HG02970 (cell line): ENCODE data around the gene TMEM135.
A peak's percentile ranks its signal among the peaks of the same experiment; 100 is the strongest.

Experiments
- ATAC-seq: cut with Tn5 transposase; IDR thresholded peaks from one replicate; pipeline ENCODE4 v1.9.1; 2021; ENCODE audit warnings: mild to moderate bottlenecking, moderate library complexity, moderate number of reproducible peaks; ENCODE audit not compliant: unreplicated experiment, low FRiP score

The TMEM135 gene

DNA sequence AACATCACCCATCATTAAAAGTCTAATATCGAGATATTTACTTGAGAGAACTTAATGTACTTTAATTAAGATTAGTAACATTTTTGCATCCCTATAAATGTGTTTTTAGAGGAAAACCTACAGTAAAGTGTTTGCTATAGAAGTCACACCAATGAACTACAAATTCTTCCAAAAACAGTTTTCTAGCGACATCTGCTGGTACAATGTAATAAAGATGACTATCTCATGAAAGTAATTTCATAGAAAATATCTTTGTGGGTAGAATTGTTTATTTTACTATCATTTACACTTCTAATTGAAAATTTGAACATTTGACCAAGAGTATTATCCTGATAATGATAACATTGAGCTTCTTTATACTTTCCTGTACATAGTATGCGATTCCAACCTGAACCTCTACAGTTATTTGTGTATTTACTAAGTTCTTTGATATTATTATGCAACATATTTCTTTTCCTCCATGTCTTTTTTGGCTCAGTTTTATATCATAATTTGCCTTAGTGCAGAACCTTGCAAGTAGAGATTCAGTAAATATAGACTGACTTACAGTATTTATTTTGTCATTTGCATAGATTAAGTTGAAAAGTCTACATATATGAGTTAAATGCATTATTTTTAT lies 252.7 kb downstream of the TMEM135 start:
- no peak for ATAC-seq

DNA sequence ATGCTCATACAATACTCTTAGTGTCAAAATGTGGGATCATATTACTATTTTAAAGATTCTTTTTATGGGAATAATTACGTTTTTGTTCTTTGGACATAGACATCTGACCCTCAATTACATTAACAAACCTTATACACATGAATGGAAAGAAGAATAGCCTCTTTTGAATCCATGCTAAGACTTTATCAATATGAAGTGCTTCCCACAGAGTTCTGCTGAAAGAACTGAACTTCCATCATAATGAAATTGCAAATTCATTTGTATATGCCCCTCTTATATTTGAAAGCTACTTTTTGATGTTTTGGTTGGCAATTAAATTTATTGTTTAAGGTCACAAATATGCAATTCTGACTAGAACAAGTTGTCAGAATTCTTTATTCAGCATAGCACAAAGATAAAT lies 254.9 kb downstream of the TMEM135 start:
- no peak for ATAC-seq

DNA sequence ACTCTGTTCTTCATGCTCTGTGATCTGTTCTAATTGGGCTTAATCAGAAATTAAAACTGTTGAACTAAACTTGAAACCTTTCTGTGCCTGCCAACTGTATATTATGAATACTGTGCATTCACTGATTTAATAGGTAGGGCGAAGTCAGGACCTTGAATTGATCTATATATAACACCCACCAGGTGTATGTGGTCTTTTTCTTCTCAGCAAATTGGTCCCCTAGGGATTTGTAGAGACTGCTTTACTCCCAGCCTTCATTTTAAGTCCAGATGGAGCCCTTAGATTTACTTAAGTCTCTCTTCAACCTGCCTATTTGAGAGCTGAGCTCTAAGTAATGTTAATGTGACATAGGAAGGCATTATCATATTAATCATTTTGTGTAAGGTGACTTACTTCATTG lies 257.5 kb downstream of the TMEM135 start:
- ATAC-seq: no peak

DNA sequence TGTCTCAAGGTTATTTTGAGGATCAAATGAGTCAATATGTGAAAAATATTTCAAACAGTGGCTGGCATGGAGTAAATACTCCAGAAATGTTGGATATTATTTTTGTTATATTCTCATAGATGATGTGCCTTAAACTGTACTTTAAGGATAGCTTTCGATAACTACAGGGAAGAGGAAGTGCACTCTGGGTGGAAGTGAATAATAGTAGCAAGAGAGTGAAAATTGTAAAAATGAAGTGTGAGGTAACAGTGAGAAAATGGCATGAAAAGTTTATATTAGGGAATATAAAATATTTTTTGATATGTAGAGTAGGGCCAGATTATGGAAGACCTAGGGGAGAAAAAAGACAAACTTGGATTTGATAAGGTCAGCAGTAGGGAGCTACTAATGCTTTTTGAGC lies 258.9 kb downstream of the TMEM135 start:
- ATAC-seq: no peak

DNA sequence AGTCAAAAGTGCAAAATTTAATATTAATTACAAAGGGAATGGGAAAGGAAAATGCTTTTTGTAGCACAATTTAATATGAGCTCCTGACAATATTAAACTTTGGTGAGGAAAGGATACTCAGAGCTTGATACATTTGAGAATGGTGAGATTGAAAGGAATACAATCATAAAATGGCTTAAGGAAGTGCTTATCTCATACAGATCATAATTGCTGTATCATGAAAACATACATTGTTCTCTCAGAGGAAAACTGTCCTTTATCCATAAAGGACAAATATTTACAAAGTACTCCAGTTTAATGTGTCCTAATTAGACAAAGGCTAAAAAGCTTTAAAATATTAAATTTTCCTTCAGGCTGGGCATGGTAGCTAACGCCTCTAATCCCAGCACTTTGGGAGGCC lies 260.4 kb downstream of the TMEM135 start:
- ATAC-seq: no peak

DNA sequence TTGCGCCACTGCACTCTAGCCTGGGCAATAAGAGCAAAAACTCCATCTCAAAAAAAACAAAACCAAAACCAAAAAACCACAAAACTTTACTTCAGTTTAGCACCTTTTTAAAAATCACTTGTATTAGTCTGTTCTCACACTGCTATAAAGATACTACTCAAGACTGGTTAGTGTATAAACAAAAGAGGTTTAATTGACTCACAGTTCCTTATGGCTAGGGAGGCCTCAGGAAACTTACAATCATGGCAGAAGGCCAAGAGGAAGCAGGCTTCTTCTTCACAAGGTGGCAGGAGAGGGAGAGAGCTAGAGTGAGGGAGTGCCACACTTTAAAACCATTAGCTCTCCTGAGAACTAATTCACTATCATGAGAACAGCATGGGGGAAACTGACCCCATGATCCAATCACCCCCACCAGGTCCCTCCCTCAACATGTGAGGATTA lies 261.3 kb downstream of the TMEM135 start:
- no peak for ATAC-seq

DNA sequence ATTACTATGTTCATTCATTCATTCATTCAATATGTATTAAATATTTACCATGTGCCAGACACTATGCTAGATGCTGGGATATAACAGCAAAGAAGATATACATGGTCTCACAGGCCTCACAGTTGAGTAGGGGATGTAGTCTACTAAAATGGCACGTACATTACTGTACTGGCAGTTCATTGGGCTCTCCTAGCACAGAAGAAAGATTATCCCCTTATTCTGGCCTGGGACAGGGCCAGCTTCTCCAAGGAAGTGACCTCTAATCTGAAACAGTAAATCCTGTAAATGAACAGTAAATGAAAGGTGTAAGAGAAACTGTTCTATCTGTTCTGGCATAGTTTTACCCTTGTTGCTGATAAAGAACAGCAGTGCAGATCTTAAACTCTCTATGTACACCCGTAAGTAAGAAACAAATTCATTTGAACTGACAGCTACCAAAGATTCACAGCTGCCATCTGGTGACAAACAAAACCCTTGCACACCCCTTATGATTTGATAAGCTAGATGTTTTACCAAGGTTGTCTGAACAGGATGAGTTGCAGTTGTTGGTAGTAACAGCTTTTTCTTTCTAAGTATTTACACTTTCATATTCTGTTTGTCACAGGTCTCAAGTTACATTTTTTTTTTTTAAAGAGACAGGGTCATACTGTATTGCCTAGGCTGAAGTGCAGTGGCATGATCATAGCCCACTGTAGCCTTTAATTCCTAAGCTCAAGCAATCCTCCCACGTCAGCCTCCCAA lies 263.1 kb downstream of the TMEM135 start:
- ATAC-seq: peak; percentile 58

DNA sequence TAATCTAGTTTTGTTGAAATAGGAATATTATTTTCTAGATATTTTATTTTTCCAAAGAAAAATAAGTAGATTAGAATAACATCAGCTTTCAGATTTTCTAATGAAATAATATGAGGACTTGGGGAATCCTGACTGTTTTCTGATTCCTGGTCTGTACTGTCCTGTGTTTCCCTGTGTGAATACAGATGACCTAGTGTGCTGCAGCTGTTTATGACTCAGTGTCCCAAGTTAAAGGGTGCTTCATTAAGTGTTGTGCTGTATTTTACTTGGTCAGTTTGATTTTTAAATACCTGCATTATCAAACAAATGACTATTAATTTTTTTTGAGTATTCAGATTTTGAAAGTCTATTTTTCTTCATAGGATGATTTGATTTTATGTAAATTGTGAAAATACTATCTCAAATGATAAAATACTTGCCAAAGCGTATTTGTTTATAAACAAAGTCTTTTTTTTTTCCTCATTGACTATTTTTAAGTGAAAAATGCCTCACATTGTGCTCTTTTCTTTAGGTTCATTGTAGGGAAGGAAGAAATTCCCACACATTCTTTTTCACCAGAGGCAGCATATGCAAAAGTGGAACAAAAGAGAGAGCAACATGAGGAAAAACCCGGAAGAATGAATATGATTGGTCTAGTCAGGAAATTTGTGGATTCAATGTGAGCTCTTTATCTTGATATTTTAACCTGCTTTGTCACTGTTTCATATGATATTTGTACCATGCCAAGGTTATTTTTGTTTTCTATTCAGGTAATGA lies 264.2 kb downstream of the TMEM135 start:
- no peak for ATAC-seq

DNA sequence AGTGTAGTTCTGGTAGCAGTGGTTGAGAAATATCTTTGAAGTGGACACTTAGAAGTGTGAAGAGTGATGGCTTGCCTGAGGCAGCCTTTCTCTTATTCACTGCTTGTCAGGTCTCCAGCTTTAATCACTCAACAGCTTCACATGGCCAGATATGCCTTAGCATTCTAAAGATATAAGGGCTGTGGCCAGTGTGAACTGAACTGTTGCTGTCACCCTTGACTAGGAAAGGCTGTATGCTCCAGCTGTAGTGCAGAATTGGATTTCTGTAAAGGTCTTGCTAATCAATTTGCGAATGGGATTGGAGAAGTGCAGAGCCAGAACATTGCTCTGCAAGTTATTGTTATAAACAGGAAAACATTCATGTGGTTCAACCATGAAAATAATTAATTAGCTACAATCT lies 266.7 kb downstream of the TMEM135 start:
- no peak for ATAC-seq

DNA sequence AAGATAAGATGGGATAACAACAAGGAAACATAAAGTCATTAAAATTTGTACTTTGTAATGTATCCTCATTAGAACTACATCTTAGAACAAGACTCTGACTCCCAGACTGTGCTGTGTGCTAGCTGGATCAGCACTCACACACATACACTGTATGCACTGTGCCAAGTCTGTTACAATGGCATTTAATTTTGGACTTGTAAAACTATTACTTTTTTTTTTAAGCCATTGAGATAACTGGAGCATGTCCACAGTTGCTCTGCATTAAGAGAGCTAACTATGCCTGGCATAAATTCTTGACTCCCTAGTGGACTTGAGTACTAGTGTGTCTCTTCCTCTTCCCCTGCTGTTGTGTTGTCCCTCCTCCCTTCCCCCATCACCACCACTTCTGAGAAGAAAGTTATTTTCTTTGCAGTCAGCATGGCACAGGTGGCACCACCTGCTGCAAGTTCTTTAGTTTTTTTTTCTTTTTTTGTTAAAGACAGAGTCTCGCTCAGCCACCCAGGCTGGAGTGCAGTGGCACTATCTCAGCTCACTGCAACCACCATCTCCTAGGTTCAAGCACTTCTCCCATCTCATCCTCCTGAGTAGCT lies 268.6 kb downstream of the TMEM135 start:
- ATAC-seq: no peak

DNA sequence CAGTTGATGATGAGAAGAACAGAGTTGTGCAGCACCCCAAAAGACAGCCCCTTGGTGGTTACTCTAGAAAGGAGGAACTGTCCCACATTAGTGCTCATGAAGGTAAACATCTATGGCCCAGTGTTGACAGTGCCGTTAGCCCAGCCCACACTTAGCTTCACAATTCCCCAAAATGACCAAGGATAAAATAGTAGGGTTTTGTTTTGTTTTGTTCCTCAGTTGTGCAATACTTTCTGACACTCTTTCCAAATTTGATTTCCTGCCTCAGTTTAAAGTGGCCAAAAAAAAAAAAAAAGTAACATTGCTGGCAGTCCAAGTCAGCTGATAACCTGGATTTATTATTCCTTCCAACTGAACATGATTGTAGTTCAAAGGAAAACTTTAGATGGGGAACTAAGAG lies 269.4 kb downstream of the TMEM135 start:
- no peak for ATAC-seq

DNA sequence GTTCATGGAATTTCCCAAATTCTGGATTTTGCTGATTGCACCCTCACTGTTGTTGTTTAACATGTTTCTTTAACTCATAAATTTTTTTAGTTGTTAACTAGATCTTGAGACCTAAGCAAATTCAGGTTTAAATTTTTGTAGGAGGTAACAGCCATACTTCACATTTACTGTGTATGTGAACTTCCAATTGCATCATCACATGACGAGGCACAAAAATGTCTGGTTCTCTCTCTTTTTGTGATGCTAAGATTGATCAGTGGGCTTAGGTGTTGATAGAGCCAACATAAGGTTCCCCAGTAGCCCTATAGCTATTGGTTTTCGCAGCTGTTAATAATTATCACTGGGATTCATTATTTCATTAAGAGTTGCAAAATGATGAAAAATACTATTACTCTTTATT lies 277.5 kb downstream of the TMEM135 start:
- no peak for ATAC-seq

DNA sequence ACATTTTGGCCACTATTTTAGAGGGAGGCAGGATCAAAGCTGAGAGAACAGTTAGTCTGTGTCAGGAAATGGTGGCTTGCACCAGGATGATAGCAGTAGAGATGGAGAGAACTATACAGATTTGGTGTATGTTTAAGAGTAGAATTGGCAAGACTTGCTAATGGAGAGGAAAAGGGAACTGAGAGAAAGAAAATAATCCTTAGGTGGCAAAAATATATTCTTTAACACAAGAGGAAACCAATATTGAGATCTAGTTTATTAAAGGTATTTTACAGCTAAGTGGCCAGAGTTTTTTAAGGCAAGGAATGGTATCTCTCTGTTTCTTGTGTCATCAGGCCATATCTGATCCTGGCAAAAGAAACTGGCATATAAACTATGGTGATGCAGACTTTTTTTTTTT lies 278.8 kb downstream of the TMEM135 start:
- ATAC-seq: no peak

DNA sequence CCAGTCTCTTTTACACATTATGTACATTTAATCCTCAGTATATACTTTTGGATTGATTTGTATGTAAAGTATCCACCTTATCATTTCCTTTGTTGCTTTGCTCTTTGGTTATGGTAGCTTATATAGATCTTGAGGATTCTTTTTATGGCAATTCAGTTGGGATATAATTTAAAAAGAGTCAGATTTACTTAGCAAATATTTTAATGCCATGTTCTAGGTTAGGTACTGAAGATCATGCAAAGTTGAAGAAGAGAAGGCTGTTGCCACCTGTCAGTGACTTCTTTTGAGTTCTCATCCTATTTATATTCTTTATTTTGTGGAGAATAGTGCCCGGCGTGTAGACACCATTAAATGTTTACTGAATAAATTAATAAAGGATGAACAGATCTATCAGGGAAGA lies 279.7 kb downstream of the TMEM135 start:
- no peak for ATAC-seq

DNA sequence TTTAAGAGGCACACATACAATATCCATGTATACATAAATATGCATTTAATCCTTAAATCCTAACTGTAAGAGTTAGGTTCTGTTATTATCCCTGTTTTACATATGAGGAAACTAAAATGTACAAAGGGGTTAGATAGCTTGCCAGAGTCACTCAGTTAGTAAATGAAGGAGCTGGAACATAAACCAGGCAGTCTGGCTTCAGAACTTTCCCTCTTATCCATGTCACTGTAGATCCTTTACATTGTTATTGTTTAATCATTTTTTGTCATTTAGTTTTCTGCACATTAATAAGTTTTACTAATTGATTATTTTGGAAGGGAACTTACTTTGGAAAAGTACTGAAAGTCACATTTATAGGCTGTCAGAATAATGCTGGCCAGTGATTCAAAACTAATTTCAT lies 282.4 kb downstream of the TMEM135 start:
- ATAC-seq: no peak

DNA sequence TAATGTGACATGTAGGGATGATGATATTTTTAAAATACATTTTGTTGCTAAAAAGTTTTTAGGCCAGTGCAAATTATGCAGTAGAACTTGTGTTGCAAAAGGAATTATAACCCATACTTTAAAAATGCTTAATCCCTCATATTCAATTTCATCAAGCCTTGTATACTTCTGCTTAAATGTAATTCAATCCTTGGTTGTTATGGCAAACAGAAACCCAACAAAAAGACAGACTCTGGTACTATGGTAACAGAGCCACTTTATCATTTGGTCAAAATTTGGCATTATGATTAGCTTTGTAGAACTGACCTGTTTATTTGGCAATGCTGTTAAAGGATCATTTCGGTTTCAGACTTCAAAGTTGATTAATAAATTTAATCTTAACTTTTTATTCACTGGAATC lies 284.8 kb downstream of the TMEM135 start:
- no peak for ATAC-seq

DNA sequence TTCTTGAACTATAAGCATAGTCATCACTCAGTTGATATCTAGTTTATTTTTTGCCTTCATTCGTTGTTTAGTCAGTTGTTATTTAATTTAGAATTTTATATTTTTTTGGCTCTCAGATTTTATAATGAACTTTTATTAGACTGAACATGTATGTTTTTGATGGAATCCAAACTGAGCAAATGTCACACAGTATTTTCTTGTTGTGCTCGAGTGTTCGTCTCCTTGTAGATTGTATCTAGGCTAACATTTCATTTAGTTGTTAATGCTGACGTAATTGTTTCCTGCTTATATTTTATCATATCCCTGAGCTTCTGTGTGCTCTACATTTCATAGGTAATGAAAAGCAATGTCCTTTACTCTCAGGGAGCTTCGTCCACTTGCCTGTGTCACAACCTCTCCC lies 286.2 kb downstream of the TMEM135 start:
- ATAC-seq: no peak

DNA sequence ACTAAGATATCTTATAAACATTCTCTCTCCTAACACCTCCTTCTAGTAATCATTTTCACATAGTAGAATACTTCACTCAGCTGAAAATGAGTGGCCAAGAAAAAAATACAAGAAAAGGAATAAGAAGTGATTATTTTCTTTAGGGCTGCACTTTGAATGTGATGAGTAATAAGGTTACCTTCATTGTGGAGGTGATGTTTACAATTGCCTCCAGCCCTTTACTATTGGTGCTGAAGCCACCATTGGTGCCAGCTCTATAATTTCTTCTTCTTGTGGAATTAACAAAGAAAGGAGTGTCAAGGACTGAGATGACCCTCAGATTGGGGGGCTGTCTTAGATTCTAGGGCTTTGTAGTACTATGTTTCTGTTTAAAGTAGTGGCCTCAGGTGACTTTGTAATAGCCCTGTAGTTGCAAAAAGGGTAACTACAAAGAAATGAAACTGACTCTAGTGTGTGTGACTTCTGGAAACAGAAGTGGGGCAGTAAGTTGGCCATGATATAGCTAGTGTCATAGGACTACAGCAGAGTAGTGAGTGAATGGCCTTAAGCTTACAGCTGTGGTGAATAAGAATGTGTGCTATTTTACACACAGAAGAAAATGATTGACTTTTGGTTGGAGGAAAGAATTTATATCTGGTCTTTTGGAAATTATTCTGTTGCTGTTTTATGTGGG lies 287.2 kb downstream of the TMEM135 start:
- no peak for ATAC-seq

DNA sequence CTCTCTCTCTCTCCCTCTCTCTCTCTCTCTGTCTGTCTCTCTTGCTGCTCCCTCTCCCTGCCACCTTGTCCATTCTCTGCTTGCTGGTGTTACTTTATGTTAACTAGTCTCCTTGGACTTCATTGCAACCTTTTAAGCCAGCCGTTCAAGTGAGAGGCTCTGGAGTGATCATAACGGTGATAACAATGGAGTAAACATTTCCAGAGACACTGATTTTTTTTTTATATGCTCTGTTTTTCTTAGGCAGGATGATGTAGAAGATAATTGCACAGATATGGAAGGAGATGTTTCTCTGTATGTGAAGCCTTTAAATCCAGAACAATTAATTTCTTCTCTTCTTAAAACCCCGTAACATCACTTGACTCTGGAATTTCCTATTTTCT lies 287.7 kb downstream of the TMEM135 start:
- no peak for ATAC-seq

DNA sequence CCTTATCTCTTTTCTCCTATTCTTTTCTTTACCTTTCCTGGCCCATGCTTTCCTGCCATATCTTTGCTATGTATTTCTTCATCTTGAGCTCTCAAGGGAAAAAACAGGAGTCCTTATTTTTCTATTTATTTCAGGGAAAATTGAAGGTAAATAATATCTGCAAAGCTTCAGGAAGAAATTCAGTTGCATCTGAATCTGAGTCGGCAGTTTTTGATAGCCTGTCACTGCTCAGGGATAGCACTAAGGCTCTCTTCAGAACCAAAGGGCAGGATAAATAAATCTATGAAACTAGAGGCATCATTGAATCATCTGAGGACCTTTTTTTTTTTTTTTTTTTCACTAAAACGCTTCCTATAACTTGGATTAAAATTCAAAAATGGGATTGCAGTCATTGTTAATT lies 288.9 kb downstream of the TMEM135 start:
- no peak for ATAC-seq

DNA sequence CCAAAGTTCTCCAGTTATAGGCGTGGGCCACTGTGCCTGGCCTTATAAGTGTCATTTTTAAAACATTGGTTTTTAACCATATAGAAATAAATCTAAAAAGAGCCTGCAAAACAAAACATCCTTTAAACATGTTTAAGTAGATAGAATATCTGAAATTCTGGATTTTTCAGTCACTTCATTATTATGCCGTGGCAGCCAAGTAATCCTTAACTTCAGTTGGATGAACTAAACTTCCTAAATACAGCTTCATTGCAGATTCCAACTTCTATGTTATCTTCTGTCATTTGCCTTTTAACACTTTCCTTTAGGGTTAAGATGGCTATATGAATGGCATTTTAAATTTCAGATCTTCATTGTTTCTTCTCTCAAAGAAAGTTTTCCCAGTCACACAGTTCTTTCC lies 291.4 kb downstream of the TMEM135 start:
- no peak for ATAC-seq
